Esophagus muscularis mucosa (tissue), 4 donors: ENCODE measurements around the gene SH3RF3. TPM values are rescaled to one million over a fixed set of nuclear protein-coding genes. Genes with fewer than 3 reads are reported as not detected.

Experiments used
- DNase-seq: peaks from one replicate; pipeline ENCODE4 v3.0.0-alpha.2; 2017; ENCODE audit errors: extremely low spot score
- H3K27ac ChIP-seq, 4 donors: fragments of 200-600 bp; sonication (generic); replicated peaks in 1 of 4; 1 replicate in 3 of 4; 2 replicates in 1 of 4; pipeline ENCODE4 v1.5.1; 2016 to 2019; ENCODE audit warnings: mild to moderate bottlenecking in 1 of 4
- H3K27me3 ChIP-seq, 4 donors: fragments of 200-600 bp; sonication (generic); one replicate each; pipeline versions ENCODE4 v1.5.1 to v1.6.0; 2016 to 2019
- H3K36me3 ChIP-seq, 4 donors: fragments of 200-600 bp; sonication (generic); one replicate each; pipeline ENCODE4 v1.5.1; 2016 to 2019
- H3K4me1 ChIP-seq, 4 donors: fragments of 200-600 bp; sonication (generic); one replicate each; pipeline ENCODE4 v1.5.1; 2016 to 2019
- H3K4me3 ChIP-seq, 4 donors: fragments of 200-600 bp; sonication (generic); 1 replicate in 2 of 4; 2 replicates in 2 of 4; pipeline ENCODE4 v1.5.1; 2016 to 2019; ENCODE audit warnings: mild to moderate bottlenecking in 4 of 4, moderate library complexity in 1 of 4
- H3K9me3 ChIP-seq, 4 donors: fragments of 200-600 bp; sonication (generic); 1 replicate in 3 of 4; 2 replicates in 1 of 4; pipeline ENCODE4 v1.5.1; 2016 to 2019
- CTCF ChIP-seq, 3 experiments: fragments of 200-600 bp in 2 of 3; fragments of 450-650 bp in 1 of 3; sonication (generic) in 2 of 3; IDR thresholded peaks; one replicate each; pipeline ENCODE4 v1.5.1; 2017 to 2019; ENCODE audit warnings: antibody characterized with exemption in 3 of 3, mild to moderate bottlenecking in 2 of 3, moderate library complexity in 1 of 3
- EP300 ChIP-seq: sonication (generic); formaldehyde crosslinking; IDR thresholded peaks from one replicate; pipeline ENCODE4 v1.6.1; 2017; ENCODE audit warnings: antibody characterized with exemption
- POLR2A ChIP-seq: fragments of 450-650 bp; IDR thresholded peaks from one replicate; pipeline ENCODE4 v1.6.1; 2017; ENCODE audit warnings: antibody characterized with exemption, moderate library complexity, mild to moderate bottlenecking, low read depth
- POLR2AphosphoS5 ChIP-seq, 2 donors: sonication (generic); formaldehyde crosslinking; IDR thresholded peaks; one replicate each; pipeline ENCODE4 v1.6.1; 2017; ENCODE audit warnings: antibody characterized with exemption in 2 of 2
- WGBS: methylation state at CpG from one replicate; pipeline ENCODE4 v1.1.5; 2018; 5-methylcytosine and 5-hydroxymethylcytosine counted together
- intact Hi-C: fragments of 100-400 bp; cut with DNase I; formaldehyde crosslinking; loops from one replicate; pipeline ENCODE4 v1.15.1; 2023
- total RNA-seq, 4 donors: library from RNA; depleted of rRNA; stranded (reverse); fragments of >200 nt; gene quantifications; one replicate each; pipeline versions ENCODE4 v1.1.0 to v1.2.1, GENCODE V29; 2016

SH3RF3 gene
- total RNA-seq, 4 donors from 2014 or later: 6.3 to 17.5 (median 11.3) TPM

- Histone ChIP-seq H3K27me3 (no peaks in the 10 kb centered on the region), H3K27ac (no peak overlapping the region), H3K36me3 (no peaks in the 10 kb centered on the region), H3K4me1 (peaks cover 8 to 13% (median 10%) of the 10 kb centered on the region in 4 donors), H3K9me3 (no peaks in the 10 kb centered on the region), H3K4me3 (no peak overlapping the region)
- intact Hi-C loops: no loop called here
- DNase-seq: no peak
- WGBS: 81% methylated on average over 3 of the region's 3 CpGs
- no peak for TF ChIP-seq POLR2AphosphoS5 (IDR thresholded peaks at IDR 0.05)
- TF ChIP-seq POLR2A: no peak
- TF ChIP-seq EP300: no peak
- TF ChIP-seq CTCF (IDR thresholded peaks at IDR 0.05): no peak
Observed at GRCh38 chr2:109154226-109154625, 25.2 kb downstream of the SH3RF3 start.

GRCh38 chr2:109155553-109156451 is 26.8 kb downstream of the SH3RF3 start:
- Histone ChIP-seq H3K4me3 (no peak overlapping the region), H3K27ac (no peak overlapping the region), H3K27me3 (no peaks in the 10 kb centered on the region), H3K4me1 (peaks cover 8 to 13% (median 10%) of the 10 kb centered on the region in 4 donors), H3K36me3 (no peaks in the 10 kb centered on the region), H3K9me3 (no peaks in the 10 kb centered on the region)
- no peak for TF ChIP-seq EP300
- no peak for TF ChIP-seq POLR2AphosphoS5 (IDR thresholded peaks at IDR 0.05)
- no peak for TF ChIP-seq POLR2A
- no peak for TF ChIP-seq CTCF (IDR thresholded peaks at IDR 0.05)
- no peak for DNase-seq
- intact Hi-C loops: no loop called here
- 79% methylated on average over 11 of the region's 11 CpGs for WGBS

GRCh38 chr2:109157563-109158105 is 28.6 kb downstream of the SH3RF3 start:
- Histone ChIP-seq H3K4me3 (no peak overlapping the region), H3K4me1 (peaks cover 8 to 13% (median 10%) of the 10 kb centered on the region in 4 donors), H3K27ac (no peak overlapping the region), H3K27me3 (no peaks in the 10 kb centered on the region), H3K9me3 (no peaks in the 10 kb centered on the region), H3K36me3 (no peaks in the 10 kb centered on the region)
- TF ChIP-seq POLR2A (no peak), POLR2AphosphoS5 (IDR thresholded peaks at IDR 0.05) (no peak), CTCF (IDR thresholded peaks at IDR 0.05) (no peak), EP300 (no peak)
- intact Hi-C loops: no loop called here
- 92% methylated on average over 4 of the region's 5 CpGs for WGBS
- no peak for DNase-seq

- Histone ChIP-seq H3K4me1 (peaks cover 13 to 19% (median 16%) of the 10 kb centered on the region in 4 donors), H3K27ac (no peak overlapping the region), H3K9me3 (no peaks in the 10 kb centered on the region), H3K36me3 (no peaks in the 10 kb centered on the region), H3K4me3 (no peak overlapping the region), H3K27me3 (no peaks in the 10 kb centered on the region)
- no CpG with 5 or more reads among the region's 5 CpGs for WGBS
- intact Hi-C loops: no loop called here
- no peak for TF ChIP-seq EP300
- TF ChIP-seq POLR2AphosphoS5 (IDR thresholded peaks at IDR 0.05): no peak
- no peak for TF ChIP-seq CTCF (IDR thresholded peaks at IDR 0.05)
- DNase-seq: no peak
Observed at GRCh38 chr2:109158237-109158636, 29.2 kb downstream of the SH3RF3 start.
